Tibial nerve (tissue), 4 donors: ENCODE measurements around the gene TET2.

ENCODE experiments used
- EP300 ChIP-seq, 2 donors: sonication (generic); formaldehyde crosslinking; IDR thresholded peaks; one replicate each; pipeline ENCODE4 v1.6.1; 2017; ENCODE audit warnings: antibody characterized with exemption in 2 of 2, mild to moderate bottlenecking in 1 of 2
- POLR2A ChIP-seq, 2 donors: fragments of 450-650 bp; IDR thresholded peaks; one replicate each; pipeline ENCODE4 v1.6.1; 2017; ENCODE audit warnings: antibody characterized with exemption in 2 of 2, mild to moderate bottlenecking in 2 of 2, moderate library complexity in 2 of 2
- TF ChIP-seq, protein P1 (sequence below), 5 experiments: fragments of 200-600 bp in 3 of 5; fragments of 450-650 bp in 2 of 5; sonication (generic) in 3 of 5; IDR thresholded peaks; one replicate each; pipeline ENCODE4 v1.5.1; 2016 to 2019; ENCODE audit warnings: antibody characterized with exemption in 5 of 5, mild to moderate bottlenecking in 3 of 5, moderate library complexity in 2 of 5

DNA sequence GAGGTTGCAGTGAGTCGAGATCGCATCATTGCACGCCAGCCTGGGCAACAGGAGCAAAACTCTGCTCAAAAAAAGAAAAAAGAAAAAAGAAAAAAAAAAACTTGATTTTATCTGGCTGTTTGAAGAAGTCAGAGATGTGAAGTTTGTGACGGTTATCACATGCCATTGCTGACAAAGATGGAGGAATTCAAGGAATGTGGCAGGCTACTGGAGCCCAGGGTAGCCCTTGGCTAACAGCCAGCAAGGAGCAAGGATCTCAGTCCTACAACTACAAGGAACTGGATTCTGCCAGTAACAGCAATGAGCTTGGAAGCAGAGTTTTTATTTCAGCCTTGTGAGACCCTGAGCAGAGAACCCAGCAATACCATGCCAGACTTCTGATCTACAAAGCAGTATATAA lies 24.3 kb upstream of the TET2 start:
- TF ChIP-seq, protein P1, sequence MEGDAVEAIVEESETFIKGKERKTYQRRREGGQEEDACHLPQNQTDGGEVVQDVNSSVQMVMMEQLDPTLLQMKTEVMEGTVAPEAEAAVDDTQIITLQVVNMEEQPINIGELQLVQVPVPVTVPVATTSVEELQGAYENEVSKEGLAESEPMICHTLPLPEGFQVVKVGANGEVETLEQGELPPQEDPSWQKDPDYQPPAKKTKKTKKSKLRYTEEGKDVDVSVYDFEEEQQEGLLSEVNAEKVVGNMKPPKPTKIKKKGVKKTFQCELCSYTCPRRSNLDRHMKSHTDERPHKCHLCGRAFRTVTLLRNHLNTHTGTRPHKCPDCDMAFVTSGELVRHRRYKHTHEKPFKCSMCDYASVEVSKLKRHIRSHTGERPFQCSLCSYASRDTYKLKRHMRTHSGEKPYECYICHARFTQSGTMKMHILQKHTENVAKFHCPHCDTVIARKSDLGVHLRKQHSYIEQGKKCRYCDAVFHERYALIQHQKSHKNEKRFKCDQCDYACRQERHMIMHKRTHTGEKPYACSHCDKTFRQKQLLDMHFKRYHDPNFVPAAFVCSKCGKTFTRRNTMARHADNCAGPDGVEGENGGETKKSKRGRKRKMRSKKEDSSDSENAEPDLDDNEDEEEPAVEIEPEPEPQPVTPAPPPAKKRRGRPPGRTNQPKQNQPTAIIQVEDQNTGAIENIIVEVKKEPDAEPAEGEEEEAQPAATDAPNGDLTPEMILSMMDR (IDR thresholded peaks at IDR 0.05), result no peak
- TF ChIP-seq POLR2A (IDR thresholded peaks at IDR 0.05) (no peak), EP300 (IDR thresholded peaks at IDR 0.05) (no peak)
